ENCODE measurements around the gene USP36. TPM values are rescaled to one million over a fixed set of nuclear protein-coding genes. Genes with fewer than 3 reads are reported as not detected.
A peak's percentile ranks its signal among the peaks of the same experiment; 100 is the strongest.
"Not testable (repeated sequence)": the region's sequence is repeated elsewhere in the genome, so short reads cannot be mapped to it uniquely, and the experiment has no call there.

USP36 gene
- total RNA-seq (10 to 100 TPM; 56.4 to 61.5 TPM), polyA plus RNA-seq (10 to 100 TPM; 22.2 to 33.3 TPM)
- long read RNA-seq, donor 1, partial matches to known transcripts: 0 of 1 reads
- long read RNA-seq, donor 1, other reads (novel, unspliced or antisense): 0 of 1 reads
- long read RNA-seq, donor 2: 0 reads
- long read RNA-seq, donor 3, partial matches to known transcripts: 7 of 8 reads
- long read RNA-seq, donor 3, other reads (novel, unspliced or antisense): 0 of 8 reads
- long read RNA-seq, donor 4, partial matches to known transcripts: 6 of 6 reads
- long read RNA-seq, donor 4, other reads (novel, unspliced or antisense): 0 of 6 reads
- long read RNA-seq, donor 5, partial matches to known transcripts: 8 of 11 reads
- long read RNA-seq, donor 5, other reads (novel, unspliced or antisense): 0 of 11 reads

DNA sequence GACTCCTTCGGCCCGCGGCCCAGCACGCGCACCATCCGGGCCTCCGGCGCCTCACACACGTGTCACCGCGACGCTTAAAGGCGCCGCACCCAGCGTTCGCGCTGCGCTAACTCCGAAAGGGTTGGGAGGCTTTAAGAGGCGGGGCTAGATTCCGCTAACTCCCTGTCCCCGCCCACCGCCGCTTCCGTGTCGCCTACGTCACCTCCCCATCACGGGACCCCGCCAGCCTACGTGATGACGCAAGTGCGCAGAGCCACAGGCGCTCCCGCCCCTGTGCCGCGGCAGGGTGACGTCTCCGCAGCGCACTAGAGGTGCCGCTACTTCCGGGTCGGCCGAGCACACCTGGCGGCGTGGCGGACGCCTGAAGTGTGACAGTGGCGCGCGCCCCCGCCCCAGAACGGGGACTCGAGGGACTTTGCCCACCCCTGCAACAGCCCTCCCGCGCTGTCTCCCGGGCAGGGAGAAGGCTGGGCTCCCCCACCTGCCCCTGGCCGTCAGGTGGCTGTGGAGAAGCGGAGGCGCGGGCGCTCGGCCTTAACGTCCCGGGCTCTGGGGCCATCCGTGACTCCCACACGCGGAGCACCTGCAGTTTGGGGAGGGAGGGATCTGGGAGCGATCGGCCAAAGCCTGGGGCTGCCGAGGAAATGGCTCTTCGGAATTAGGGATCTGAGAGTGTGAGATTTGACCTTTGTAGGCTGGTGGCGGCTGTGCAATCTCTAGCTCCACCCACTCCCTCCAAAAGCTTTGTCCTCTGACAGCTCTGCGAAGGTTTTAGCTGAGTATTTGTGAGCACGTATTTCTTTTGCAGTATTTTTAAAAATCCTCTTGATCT lies at the start of gene USP36:
Gene USP36 (minus strand): TSS at position 35 of the 832 bp plus-strand sequence. CDS start 4,451 bp downstream, outside the sequence.
- 0 to 1% methylated on average over 72 to 74 of the region's 74 CpGs for WGBS, 2 donors
- Histone ChIP-seq H3K9me3 (ENCODE audit: control insufficient read depth in 4 of 4, insufficient read depth in 3 of 4, low read length in 3 of 4) (no peaks in the 10 kb centered on the region), H3K4me1 (ENCODE audit: control insufficient read depth in 5 of 5, insufficient read depth in 5 of 5, low read length in 5 of 5) (peaks cover 0 to 22% (median 12%) of the 10 kb centered on the region in 5 donors), H3K36me3 (ENCODE audit: control insufficient read depth in 4 of 4, insufficient read depth in 4 of 4, low read length in 4 of 4) (peaks cover 7 to 16% (median 13%) of the 10 kb centered on the region in 4 donors), H3K27ac (ENCODE audit: low read depth in 1 of 2, low read length in 1 of 2) (peak within 1 kb of the TSS; percentile 86 to 97), H3K4me3 (peak within 1 kb of the TSS; percentile 81), H3K27me3 (ENCODE audit: control insufficient read depth in 3 of 3, insufficient read depth in 3 of 3, low read length in 2 of 3) (no peaks in the 10 kb centered on the region), H3K9ac (ENCODE audit: insufficient read depth in 1 of 2, low read length in 2 of 2) (peak within 1 kb of the TSS; percentile 89 to 95)
- TF ChIP-seq, protein P1, sequence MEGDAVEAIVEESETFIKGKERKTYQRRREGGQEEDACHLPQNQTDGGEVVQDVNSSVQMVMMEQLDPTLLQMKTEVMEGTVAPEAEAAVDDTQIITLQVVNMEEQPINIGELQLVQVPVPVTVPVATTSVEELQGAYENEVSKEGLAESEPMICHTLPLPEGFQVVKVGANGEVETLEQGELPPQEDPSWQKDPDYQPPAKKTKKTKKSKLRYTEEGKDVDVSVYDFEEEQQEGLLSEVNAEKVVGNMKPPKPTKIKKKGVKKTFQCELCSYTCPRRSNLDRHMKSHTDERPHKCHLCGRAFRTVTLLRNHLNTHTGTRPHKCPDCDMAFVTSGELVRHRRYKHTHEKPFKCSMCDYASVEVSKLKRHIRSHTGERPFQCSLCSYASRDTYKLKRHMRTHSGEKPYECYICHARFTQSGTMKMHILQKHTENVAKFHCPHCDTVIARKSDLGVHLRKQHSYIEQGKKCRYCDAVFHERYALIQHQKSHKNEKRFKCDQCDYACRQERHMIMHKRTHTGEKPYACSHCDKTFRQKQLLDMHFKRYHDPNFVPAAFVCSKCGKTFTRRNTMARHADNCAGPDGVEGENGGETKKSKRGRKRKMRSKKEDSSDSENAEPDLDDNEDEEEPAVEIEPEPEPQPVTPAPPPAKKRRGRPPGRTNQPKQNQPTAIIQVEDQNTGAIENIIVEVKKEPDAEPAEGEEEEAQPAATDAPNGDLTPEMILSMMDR (IDR thresholded peaks at IDR 0.05; ENCODE audit: control extremely low read depth, extremely low read depth): peak; percentile 2
- DNase-seq (peak; percentile 99 to 100 (median 100)), ATAC-seq (ENCODE audit: insufficient read depth, low FRiP score) (peak; percentile 96)

DNA sequence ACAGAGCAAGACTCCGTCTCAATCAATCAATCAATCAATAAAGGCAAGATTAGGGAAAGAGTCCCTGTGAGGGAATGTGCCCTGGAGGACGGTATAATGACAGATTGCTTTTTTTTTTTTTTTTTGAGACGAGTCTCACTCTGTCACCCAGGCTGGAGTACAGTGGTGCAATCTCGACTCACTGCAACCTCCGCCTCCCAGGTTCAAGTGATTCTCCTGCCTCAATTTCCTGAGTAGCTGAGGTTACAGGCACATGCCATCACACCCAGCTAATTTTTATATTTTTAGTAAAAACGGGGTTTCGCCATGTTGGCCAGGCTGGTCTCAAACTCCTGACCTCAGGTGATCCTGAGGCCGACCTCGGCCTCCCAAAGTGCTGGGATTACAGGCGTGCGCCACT lies 49.5 kb upstream of the USP36 start:
- ATAC-seq (ENCODE audit: insufficient read depth, low FRiP score); H3K9me3 ChIP-seq (ENCODE audit: control insufficient read depth in 4 of 4, insufficient read depth in 3 of 4, low read length in 3 of 4); DNase-seq; H3K27me3 ChIP-seq (ENCODE audit: control insufficient read depth in 3 of 3, insufficient read depth in 3 of 3, low read length in 2 of 3); H3K9ac ChIP-seq (ENCODE audit: insufficient read depth in 1 of 2, low read length in 2 of 2); H3K4me3 ChIP-seq: not testable (repeated sequence)
- WGBS, 2 donors: 33 to 73% methylated on average over 11 of the region's 11 CpGs
- peak overlapping the region in 1 of 2 donors; percentile 61 for H3K27ac ChIP-seq (ENCODE audit: low read depth in 1 of 2, low read length in 1 of 2)
- H3K4me1 ChIP-seq (ENCODE audit: control insufficient read depth in 5 of 5, insufficient read depth in 5 of 5, low read length in 5 of 5): peaks cover 0 to 11% (median 0%) of the 10 kb centered on the region in 5 donors
- H3K36me3 ChIP-seq (ENCODE audit: control insufficient read depth in 4 of 4, insufficient read depth in 4 of 4, low read length in 4 of 4): peaks cover 0 to 11% (median 3%) of the 10 kb centered on the region in 4 donors

DNA sequence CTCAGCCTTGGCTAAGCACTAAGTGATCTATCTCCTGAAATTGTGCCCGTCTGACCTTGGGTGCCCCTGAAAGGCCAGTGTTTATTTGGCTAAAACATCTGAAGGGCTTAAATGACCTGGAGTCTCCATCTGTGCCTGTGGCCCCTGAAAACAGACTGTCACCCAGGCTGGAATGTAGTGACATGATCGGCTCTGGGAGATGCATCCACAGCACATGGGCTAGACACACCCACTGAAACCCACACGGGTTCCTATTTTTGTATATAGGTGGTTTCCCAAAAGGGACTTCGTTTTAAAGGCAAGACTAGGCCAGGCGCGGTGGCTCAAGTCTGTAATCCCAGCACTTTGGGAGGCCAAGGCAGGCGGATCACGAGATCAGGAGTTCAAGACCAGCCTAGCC lies 48.9 kb upstream of the USP36 start:
- Histone ChIP-seq H3K27ac (ENCODE audit: low read depth in 1 of 2, low read length in 1 of 2) (no peak overlapping the region), H3K9ac (ENCODE audit: insufficient read depth in 1 of 2, low read length in 2 of 2) (no peak overlapping the region), H3K4me1 (ENCODE audit: control insufficient read depth in 5 of 5, insufficient read depth in 5 of 5, low read length in 5 of 5) (peaks cover 0 to 16% (median 3%) of the 10 kb centered on the region in 5 donors), H3K27me3 (ENCODE audit: control insufficient read depth in 3 of 3, insufficient read depth in 3 of 3, low read length in 2 of 3) (no peaks in the 10 kb centered on the region), H3K9me3 (ENCODE audit: control insufficient read depth in 4 of 4, insufficient read depth in 3 of 4, low read length in 3 of 4) (no peaks in the 10 kb centered on the region), H3K4me3 (no peak overlapping the region), H3K36me3 (ENCODE audit: control insufficient read depth in 4 of 4, insufficient read depth in 4 of 4, low read length in 4 of 4) (peaks cover 0 to 11% (median 3%) of the 10 kb centered on the region in 4 donors)
- no peak for DNase-seq
- TF ChIP-seq, protein P1 (IDR thresholded peaks at IDR 0.05; ENCODE audit: control extremely low read depth, extremely low read depth): no peak
- ATAC-seq (ENCODE audit: insufficient read depth, low FRiP score): no peak
- 46 to 60% methylated on average over 8 of the region's 8 CpGs for WGBS, 2 donors
